ENCODE results near the gene COX6A1. TPM values are rescaled to one million over a fixed set of nuclear protein-coding genes. Genes with fewer than 3 reads are reported as not detected.

The COX6A1 gene
- total and polyA plus RNA-seq, 2 of the 13 experiments (the other 11 are each of a cell fraction or from before 2014, with no cell fraction given), result 542 to 673 TPM

- TF ChIP-seq ZNF570 (CRISPR knock-in tag; IDR thresholded peaks at IDR 0.05; ENCODE audit: borderline replicate concordance) (no peak), ZNF513 (CRISPR knock-in tag; conservative IDR thresholded peaks at IDR 0.05) (no peak), TP53 (CRISPR knock-in tag; conservative IDR thresholded peaks at IDR 0.05) (0 out of 2 replicates have a peak, but pooled peaks have one; percentile 31), ZNF337 (CRISPR knock-in tag; IDR thresholded peaks at IDR 0.05; ENCODE audit: borderline replicate concordance, low read depth) (no peak), NR3C1 (CRISPR knock-in tag; IDR thresholded peaks at IDR 0.05) (no peak), IKZF5 (CRISPR knock-in tag; IDR thresholded peaks at IDR 0.05) (no peak), FOXK1 (CRISPR knock-in tag; IDR thresholded peaks at IDR 0.05; ENCODE audit: borderline replicate concordance, low read depth) (no peak)
Measured at GRCh38 chr12:120470150-120470784, 32.4 kb downstream of the COX6A1 start (continued).

- in situ Hi-C loops (cut with HindIII; ENCODE audit: extremely low pct_ligation_motif_present, low pct_unique_long_range_greater_than_20kb) (no loop called here), intact Hi-C loops (cut with micrococcal nuclease; ENCODE audit: unreplicated experiment) (no loop called here)
- H4K20me1 ChIP-seq (ENCODE audit: insufficient read depth, low read length), result peaks cover 13% of the 10 kb centered on the region; the same call in 1 of the 2 replicates
- no peak overlapping the region for H3K4me2 ChIP-seq (ENCODE audit: low read depth, low read length)
- H3K9ac ChIP-seq (ENCODE audit: insufficient read depth, low read depth, low read length), result no peak overlapping the region
- no peaks in the 10 kb centered on the region; a peak in 1 of 5 replicates for H3K27me3 ChIP-seq (ENCODE audit: control insufficient read depth in 1 of 2, insufficient read depth in 2 of 2, low read length in 2 of 2)
- ChIA-PET POLR2A (no interaction called here), CTCF (ENCODE audit: low intra/inter-chr PET ratio, low total read pairs) (no interaction called here)
- H3K36me3 ChIP-seq (replicated peaks in 1 of 2; ENCODE audit: control insufficient read depth in 1 of 2, insufficient read depth in 2 of 2, low read length in 2 of 2), result 0 out of 5 replicates have a peak, but pooled peaks cover 0 to 2% of the 10 kb centered on the region in 2 experiments
- no peak overlapping the region for H2AFZ ChIP-seq (ENCODE audit: low read length)
- H3K4me1 ChIP-seq (ENCODE audit: insufficient read depth, low read length), result peaks cover 47% of the 10 kb centered on the region
- H3K79me2 ChIP-seq (ENCODE audit: insufficient read depth, low read length), result peaks cover 22% of the 10 kb centered on the region
- no peak for DNase-seq (ENCODE audit: low spot score)
- H3K9me3 ChIP-seq (ENCODE audit: low read length), result no peaks in the 10 kb centered on the region
- ATAC-seq, result no peak
- no peak overlapping the region for H3K27ac ChIP-seq (ENCODE audit: extremely low read length, insufficient read depth, low read length)
- no peak for FAIRE-seq
- TSS peak; percentile 41 for BruUV-seq (replicated peaks)
- H3K4me3 ChIP-seq (replicated peaks in 1 of 3; ENCODE audit: insufficient read depth in 1 of 3, low read depth in 2 of 3, low read length in 3 of 3), result no peak overlapping the region
- no peak for TF ChIP-seq MXD4 (CRISPR knock-in tag; IDR thresholded peaks at IDR 0.05)
- no peak for TF ChIP-seq ELF4 (CRISPR knock-in tag; IDR thresholded peaks at IDR 0.05; ENCODE audit: borderline replicate concordance)
- no peak for TF ChIP-seq POLR2AphosphoS2 (IDR thresholded peaks at IDR 0.05; ENCODE audit: low read depth, low read length)
- TF ChIP-seq ZKSCAN8 (CRISPR knock-in tag; IDR thresholded peaks at IDR 0.05; ENCODE audit: borderline replicate concordance), result no peak
- no peak for TF ChIP-seq CENPBD1 (CRISPR knock-in tag; IDR thresholded peaks at IDR 0.05; ENCODE audit: borderline replicate concordance, low read depth)
- no peak for TF ChIP-seq TOE1 (CRISPR knock-in tag; IDR thresholded peaks at IDR 0.05)
- TF ChIP-seq HIC2 (CRISPR knock-in tag; IDR thresholded peaks at IDR 0.05; ENCODE audit: low read depth), result no peak
- TF ChIP-seq SP2 (CRISPR knock-in tag; IDR thresholded peaks at IDR 0.05), result no peak
- no peak for TF ChIP-seq ZNF614 (CRISPR knock-in tag; IDR thresholded peaks at IDR 0.05; ENCODE audit: borderline replicate concordance)
- TF ChIP-seq MAFF (IDR thresholded peaks at IDR 0.05; ENCODE audit: low read depth, low read length), result no peak
- no peak for TF ChIP-seq MLX (CRISPR knock-in tag; IDR thresholded peaks at IDR 0.05)
- TF ChIP-seq PCBP1 (IDR thresholded peaks at IDR 0.05; ENCODE audit: borderline replicate concordance, low read depth, low read length), result no peak
Measured at GRCh38 chr12:120472521-120472920, 34.6 kb downstream of the COX6A1 start.

Data from HepG2 (cell line).